K562 (cell line): ENCODE measurements around the gene WASF2. TPM values are rescaled to one million over a fixed set of nuclear protein-coding genes. Genes with fewer than 3 reads are reported as not detected.

Experiments
- ATAC-seq: fragments of 200-7000 bp; cut with Tn5 transposase; 3 replicates; pipeline ENCODE4 v1.9.1; 2020; ENCODE audit warnings: moderate library complexity
- BruUV-seq: library from RNA; stranded (reverse); fragments of 400-500 nt; replicated peaks from 2 replicates; lab custom pipeline; 2021; lab: Mats Ljungman, UMichigan
- CTCF ChIA-PET: fragments of 300-600 bp; formaldehyde crosslinking; extraction: SDS; loops from one replicate; lab custom pipeline; 2021; ENCODE audit warnings: low intra/inter-chr PET ratio; lab: Yijun Ruan, JAX
- POLR2A ChIA-PET: fragments of 300-600, 350-650 bp; sonication (Branson Sonifier 250); formaldehyde crosslinking; extraction: SDS; loops from one replicate; lab custom pipeline; 2021; ENCODE audit warnings: antibody characterized with exemption, inconsistent platforms; lab: Yijun Ruan, JAX
- DNase-seq, 4 experiments: peaks; one replicate each; pipeline versions ENCODE4 v3.0.0 to v3.0.0-alpha.2; 2011 to 2018; ENCODE audit warnings: low spot score in 3 of 4, mixed read lengths in 3 of 4; ENCODE audit errors: extremely low read depth in 1 of 4
- FAIRE-seq: peaks from 2 replicates; lab custom pipeline; 2011; peaks lifted over from hg19 to GRCh38; lab: Jason Lieb, UNC
- H2AFZ ChIP-seq: 2 replicates; pipeline ENCODE4 v1.6.0; 2011; ENCODE audit warnings: low read depth, low read length, control low read depth, inconsistent platforms
- H3K27ac ChIP-seq: fragments of 200-600 bp; 3 replicates; pipeline ENCODE4 v1.8.0; 2011; ENCODE audit warnings: low read depth, mild to moderate bottlenecking, control low read depth, inconsistent platforms, low read length, moderate library complexity, mixed read lengths; ENCODE audit errors: extremely low read depth
- H3K27me3 ChIP-seq, 2 experiments: fragments of 300-600 bp in 1 of 2; 2 replicates in 1 of 2; 3 replicates in 1 of 2; pipeline versions ENCODE4 v1.6.0 to v1.8.0; 2011; ENCODE audit warnings: inconsistent platforms in 2 of 2, low read length in 2 of 2, mild to moderate bottlenecking in 1 of 2, mixed read lengths in 1 of 2, moderate library complexity in 1 of 2; ENCODE audit not compliant: control insufficient read depth in 2 of 2, insufficient read depth in 2 of 2
- H3K36me3 ChIP-seq: fragments of 300-600 bp; 3 replicates; pipeline ENCODE4 v1.8.0; 2011; ENCODE audit warnings: mild to moderate bottlenecking, low read length, inconsistent platforms; ENCODE audit not compliant: control insufficient read depth, insufficient read depth
- H3K4me1 ChIP-seq, 2 experiments: fragments of 200-600 bp in 1 of 2; replicated peaks in 1 of 2; 2 replicates in 1 of 2; 3 replicates in 1 of 2; pipeline versions ENCODE4 v1.5.1 to v1.8.0; 2011; ENCODE audit warnings: inconsistent platforms in 2 of 2, low read length in 2 of 2, mild to moderate bottlenecking in 1 of 2, mixed read lengths in 1 of 2, moderate library complexity in 1 of 2; ENCODE audit not compliant: control insufficient read depth in 2 of 2, insufficient read depth in 2 of 2
- H3K4me2 ChIP-seq: 2 replicates; pipeline ENCODE4 v1.6.1; 2011; ENCODE audit warnings: low read length, control low read depth, inconsistent platforms, mixed read lengths; ENCODE audit not compliant: insufficient read depth
- H3K4me3 ChIP-seq: fragments of 200-600 bp; sonication (generic), shearing (Covaris generic); 2 replicates; pipeline ENCODE4 v1.5.1; 2016; ENCODE audit warnings: control low read depth, inconsistent platforms
- H3K79me2 ChIP-seq: fragments of 200-600 bp; 3 replicates; pipeline ENCODE4 v1.8.0; 2011; ENCODE audit warnings: low read length, inconsistent platforms; ENCODE audit not compliant: control insufficient read depth, insufficient read depth
- H3K9ac ChIP-seq, 2 experiments: 2 replicates each; pipeline versions ENCODE4 v1.6.0 to v1.6.1; 2011; ENCODE audit warnings: low read depth in 2 of 2, low read length in 2 of 2, control low read depth in 1 of 2, inconsistent platforms in 1 of 2, mild to moderate bottlenecking in 1 of 2, mixed read lengths in 1 of 2; ENCODE audit not compliant: insufficient read depth in 1 of 2
- H3K9me1 ChIP-seq: one replicate; pipeline ENCODE4 v1.6.0; 2011; ENCODE audit warnings: inconsistent platforms, mild to moderate bottlenecking, low read length, moderate library complexity; ENCODE audit not compliant: control insufficient read depth, insufficient read depth
- H3K9me3 ChIP-seq: replicated peaks from 2 replicates; pipeline ENCODE4 v1.5.1; 2011; ENCODE audit warnings: low read depth, low read length, inconsistent platforms; ENCODE audit not compliant: control insufficient read depth, insufficient read depth
- H4K20me1 ChIP-seq: replicated peaks from 2 replicates; pipeline ENCODE4 v1.6.1; 2011; ENCODE audit warnings: low read length, inconsistent platforms, mixed read lengths; ENCODE audit not compliant: control insufficient read depth, insufficient read depth
- ARNT ChIP-seq, 2 experiments: fragments of 450-650 bp; IDR thresholded peaks; 2 replicates each; pipeline ENCODE4 v1.6.1; 2016; ENCODE audit warnings: mild to moderate bottlenecking in 1 of 2
- CC2D1A ChIP-seq: fragments of 450-650 bp; IDR thresholded peaks from 2 replicates; pipeline ENCODE4 v1.6.1; 2017; ENCODE audit warnings: mild to moderate bottlenecking
- CTCF ChIP-seq, 3 experiments: IDR thresholded peaks in 2 of 3; conservative IDR thresholded peaks in 1 of 3; 2 replicates each; pipeline ENCODE4 v1.5.1; 2011 to 2012; ENCODE audit warnings: low read length in 3 of 3, mild to moderate bottlenecking in 3 of 3, control low read depth in 2 of 3, improper control_type of control experiment in 1 of 3, inconsistent platforms in 1 of 3, low read depth in 1 of 3, mixed read lengths in 1 of 3, moderate library complexity in 1 of 3; ENCODE audit not compliant: insufficient read depth in 2 of 3
- FOXA3 ChIP-seq, 2 experiments: fragments of 450-650 bp in 1 of 2; sonication (generic) in 1 of 2; formaldehyde crosslinking; IDR thresholded peaks in 1 of 2; conservative IDR thresholded peaks in 1 of 2; 2 replicates each; pipeline versions ENCODE4 v1.4.0 to v1.8.0; 2020 to 2022; ENCODE audit warnings: mild to moderate bottlenecking in 2 of 2, missing genetic modification reagents in 1 of 2
- SMC3 ChIP-seq: conservative IDR thresholded peaks from 2 replicates; pipeline ENCODE4 v1.6.1; 2011; ENCODE audit warnings: low read depth, low read length, improper control_type of control experiment; ENCODE audit not compliant: insufficient read depth
- TAL1 ChIP-seq: fragments of 450-650 bp; IDR thresholded peaks from 2 replicates; pipeline ENCODE4 v1.6.1; 2016; ENCODE audit warnings: mild to moderate bottlenecking
- TFAP4 ChIP-seq: sonication (generic); formaldehyde crosslinking; IDR thresholded peaks from 2 replicates; pipeline ENCODE4 v1.8.0; 2022; ENCODE audit warnings: missing genetic modification reagents, mild to moderate bottlenecking, moderate library complexity, borderline replicate concordance
- ZBTB11 ChIP-seq, 3 experiments: fragments of 200-800 bp in 1 of 3; fragments of 250-450 bp in 1 of 3; fragments of 450-650 bp in 1 of 3; sonication (Bioruptor Pico) in 1 of 3; sonication (Bioruptor generic) in 1 of 3; formaldehyde crosslinking in 1 of 3; IDR thresholded peaks; 2 replicates each; pipeline versions ENCODE4 v1.6.1 to v1.8.0; 2016 to 2022; ENCODE audit warnings: mild to moderate bottlenecking in 2 of 3, missing genetic modification characterization in 2 of 3, missing compliant biosample characterization in 1 of 3, moderate library complexity in 1 of 3
- ZFP36 ChIP-seq: fragments of 150-350 bp; IDR thresholded peaks from 2 replicates; pipeline ENCODE4 v1.6.1; 2018; ENCODE audit warnings: low read length, low read depth; ENCODE audit not compliant: partially characterized antibody
- ZNF140 ChIP-seq: fragments of 250-450 bp; sonication (Bioruptor Pico); IDR thresholded peaks from 2 replicates; pipeline ENCODE4 v1.8.0; 2021; ENCODE audit warnings: moderate library complexity, mild to moderate bottlenecking, inconsistent platforms
- ZNF384 ChIP-seq: IDR thresholded peaks from 2 replicates; pipeline ENCODE4 v1.6.1; 2012; ENCODE audit warnings: low read depth, low read length, improper control_type of control experiment
- WGBS: fragments of 100-300 bp; shearing (Covaris generic); methylation state at CpG from one replicate; pipeline ENCODE4 v1.1.6; 2016; ENCODE audit warnings: low coverage, mixed read lengths; ENCODE audit not compliant: insufficient coverage; ENCODE audit errors: missing lambda C conversion rate; 5-methylcytosine and 5-hydroxymethylcytosine counted together
- in situ Hi-C: fragments of 300-500 bp; cut with MboI; formaldehyde crosslinking; loops from 4 replicates; pipeline ENCODE4 v1.15.0; 2018; ENCODE audit warnings: inconsistent platforms, mixed read lengths
- intact Hi-C: fragments of 100-400 bp; cut with micrococcal nuclease; formaldehyde crosslinking; loops from 2 replicates; pipeline ENCODE4 v1.14.2; 2022
- polyA plus RNA-seq, 8 experiments: library from polyadenylated mRNA; depleted of rRNA in 4 of 8; stranded (reverse) in 5 of 8; unstranded in 3 of 8; fragments of >200 nt; fragmentation: Nextera tagmentation in 2 of 8; fragmentation: Illumina TruSeq in 1 of 8; extraction: Ambion mirVana in 2 of 8; extraction: Trizol in 1 of 8; gene quantifications; 2 replicates each; pipeline versions ENCODE4 v1.2.1 to v1.2.3, GENCODE V29; 2011 to 2014; ENCODE audit warnings: inconsistent platforms in 1 of 8, missing spikeins in 1 of 8
- total RNA-seq, 7 experiments: library from RNA; depleted of rRNA in 6 of 7; stranded (reverse); fragments of >200 nt in 6 of 7; fragmentation: Illumina TruSeq in 2 of 7; extraction: Trizol in 2 of 7; gene quantifications; 2 replicates each; pipeline versions ENCODE4 v1.2.1 to v1.2.3, GENCODE V29; 2011 to 2021; ENCODE audit warnings: low replicate concordance in 1 of 7

Gene WASF2
- total and polyA plus RNA-seq, 9 of the 15 experiments (the other 6 are each of a cell fraction or from before 2014, with no cell fraction given): 8.2 to 163 (median 31.2) TPM

GRCh38 chr1:27372808-27373690 lies 116.9 kb downstream of the WASF2 start:
- BruUV-seq: no TSS peak
- FAIRE-seq (no peak), ATAC-seq (peak; percentile 87), DNase-seq (peak; percentile 71 to 78 (median 72))
- Histone ChIP-seq H3K4me2 (peak overlapping the region; percentile 17; the same call in 1 of the 2 replicates), H3K4me3 (no peak overlapping the region), H3K9ac (0 out of 4 replicates have a peak overlapping the region, but pooled peaks of 1 of the 2 experiments have one; percentile 24), H4K20me1 (no peaks in the 10 kb centered on the region), H3K4me1 (peaks cover 7 to 26% of the 10 kb centered on the region in 2 experiments; a peak in 4 of 5 replicates), H3K9me1 (no peaks in the 10 kb centered on the region), H3K27me3 (no peaks in the 10 kb centered on the region), H3K36me3 (no peaks in the 10 kb centered on the region)
- CTCF ChIA-PET: interaction anchor here (0.6 to 1.5 kb wide), 3 partner anchors 40 to 111 kb away, joined by 3 to 7 read pairs (median 5); no protein-coding TSS in a partner anchor
- in situ Hi-C loops: no loop called here
- TF ChIP-seq CC2D1A (0 out of 2 replicates have a peak, but pooled peaks have one; percentile 3), ZFP36 (peak; percentile 91), TFAP4 (0 out of 2 replicates have a peak, but pooled peaks have one; percentile 16), ZNF140 (CRISPR knock-in tag) (no peak), FOXA3 (CRISPR knock-in tag; conservative IDR thresholded peaks at IDR 0.05 in 1 of 2, IDR thresholded peaks at IDR 0.05 in 1 of 2) (peak in 1 of 2 experiments; percentile 14; a peak in 1 of 4 replicates), ARNT (IDR thresholded peaks at IDR 0.05) (peak in 1 of 2 experiments; percentile 44; a peak in 1 of 4 replicates), ZBTB11 (CRISPR knock-in tag; IDR thresholded peaks at IDR 0.05) (0 out of 6 replicates have a peak, but pooled peaks of 1 of the 3 experiments have one; percentile 13), ZNF384 (peak; percentile 25), CTCF (IDR thresholded peaks at IDR 0.05 in 2 of 3, conservative IDR thresholded peaks at IDR 0.05 in 1 of 3; ENCODE audit: insufficient read depth in 2 of 3, low read depth in 1 of 3, low read length in 3 of 3) (peak; percentile 60 to 81 (median 77)), SMC3 (0 out of 2 replicates have a peak, but pooled peaks have one; percentile 11), TAL1 (no peak)
- TF ChIP-seq, all 486 proteins: peak for 9
- intact Hi-C loops: loop anchor here (1.0 to 5.0 kb wide), 2 partner anchors 41 to 71 kb away; no protein-coding TSS in a partner anchor
- Histone ChIP-seq H3K27ac (no peak overlapping the region), H2AFZ (peak overlapping the region; percentile 77), H3K79me2 (no peaks in the 10 kb centered on the region), H3K9me3 (no peaks in the 10 kb centered on the region)
- POLR2A ChIA-PET: interaction anchor here (0.6 to 0.8 kb wide), 2 partner anchors 10 to 333 kb away, joined by 3 to 4 read pairs; partner anchors contain the start of gene CD164L2
- WGBS: 56% methylated on average over 9 of the region's 11 CpGs
